HAP-1 (cell line): ENCODE measurements around the gene MRAS.
"Not testable (repeated sequence)": the region's sequence is repeated elsewhere in the genome, so short reads cannot be mapped to it uniquely, and the experiment has no call there.

Experiments
- DNase-seq, 2 experiments: peaks; one replicate each; pipeline ENCODE4 v3.0.0-alpha.2; 2016 to 2020; ENCODE audit warnings: low spot score in 2 of 2
- H3K27me3 ChIP-seq: fragments of 250-450 bp; sonication (Bioruptor Pico); 2 replicates; pipeline ENCODE4 v1.5.1; 2020; ENCODE audit warnings: low read depth, mild to moderate bottlenecking, moderate library complexity
- H3K36me3 ChIP-seq: fragments of 250-450 bp; sonication (Bioruptor Pico); replicated peaks from 2 replicates; pipeline ENCODE4 v1.5.1; 2020; ENCODE audit warnings: mild to moderate bottlenecking
- H3K4me1 ChIP-seq: fragments of 250-450 bp; sonication (Bioruptor Pico); 2 replicates; pipeline ENCODE4 v1.5.1; 2020; ENCODE audit warnings: mild to moderate bottlenecking
- H3K4me3 ChIP-seq: fragments of 250-450 bp; sonication (Bioruptor Pico); 2 replicates; pipeline ENCODE4 v1.5.1; 2020; ENCODE audit warnings: mild to moderate bottlenecking, moderate library complexity
- H3K9me3 ChIP-seq: fragments of 250-450 bp; sonication (Bioruptor Pico); 2 replicates; pipeline ENCODE4 v1.5.1; 2020; ENCODE audit warnings: mild to moderate bottlenecking, moderate library complexity
- in situ Hi-C: fragments of 300-500 bp; cut with MboI; formaldehyde crosslinking; loops from 3 replicates; pipeline ENCODE4 v1.14.3; 2020; ENCODE audit warnings: low sequenced_read_pairs, inconsistent platforms, mixed read lengths

MRAS gene

DNA sequence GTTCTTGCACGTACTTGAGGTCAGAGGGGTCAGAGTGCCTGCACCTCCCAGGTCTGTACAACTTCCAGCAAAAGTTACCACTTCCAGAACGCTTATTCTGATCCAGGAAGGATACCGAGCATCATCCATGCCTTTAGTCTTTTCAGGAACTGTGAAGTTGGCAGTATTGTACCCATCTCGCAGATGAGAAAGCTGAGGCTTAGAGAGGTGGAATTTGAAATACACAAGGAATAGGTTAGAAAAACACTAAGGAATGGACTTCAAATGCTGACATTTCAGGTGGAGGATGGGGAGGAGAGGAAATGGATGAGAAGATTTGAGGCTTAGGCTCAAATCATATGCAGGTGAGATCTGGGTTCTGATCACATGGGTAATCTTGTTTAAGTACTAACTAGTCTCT lies 97.3 kb downstream of the MRAS start:
- no peaks in the 10 kb centered on the region for H3K36me3 ChIP-seq
- H3K9me3 ChIP-seq = no peaks in the 10 kb centered on the region
- no peaks in the 10 kb centered on the region for H3K27me3 ChIP-seq
- H3K4me1 ChIP-seq = no peaks in the 10 kb centered on the region
- DNase-seq = no peak
- H3K4me3 ChIP-seq = no peak overlapping the region
- in situ Hi-C loops = no loop called here

DNA sequence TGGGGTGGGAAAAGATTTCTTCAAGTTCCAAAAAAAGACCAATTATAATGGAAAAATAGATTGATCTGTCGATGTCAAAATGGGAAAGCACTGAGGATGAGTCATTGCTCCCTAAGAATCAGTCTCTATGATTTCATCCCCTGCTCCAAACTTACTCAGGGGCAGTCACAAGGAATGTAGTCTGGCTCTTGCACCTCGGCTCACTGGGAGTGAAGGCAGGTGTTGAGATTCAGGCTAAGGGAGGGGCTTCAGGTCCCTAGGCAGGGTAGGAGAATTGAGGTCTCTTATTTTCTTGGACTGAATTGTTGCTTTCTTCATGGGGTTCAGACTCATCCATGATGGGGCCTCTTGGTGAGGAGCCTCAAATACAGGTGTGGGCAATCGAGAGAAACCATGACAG lies 100.3 kb downstream of the MRAS start:
- Histone ChIP-seq H3K4me1 (no peaks in the 10 kb centered on the region), H3K36me3 (no peaks in the 10 kb centered on the region), H3K9me3 (no peaks in the 10 kb centered on the region), H3K4me3 (no peak overlapping the region), H3K27me3 (no peaks in the 10 kb centered on the region)
- in situ Hi-C loops = no loop called here
- no peak for DNase-seq

DNA sequence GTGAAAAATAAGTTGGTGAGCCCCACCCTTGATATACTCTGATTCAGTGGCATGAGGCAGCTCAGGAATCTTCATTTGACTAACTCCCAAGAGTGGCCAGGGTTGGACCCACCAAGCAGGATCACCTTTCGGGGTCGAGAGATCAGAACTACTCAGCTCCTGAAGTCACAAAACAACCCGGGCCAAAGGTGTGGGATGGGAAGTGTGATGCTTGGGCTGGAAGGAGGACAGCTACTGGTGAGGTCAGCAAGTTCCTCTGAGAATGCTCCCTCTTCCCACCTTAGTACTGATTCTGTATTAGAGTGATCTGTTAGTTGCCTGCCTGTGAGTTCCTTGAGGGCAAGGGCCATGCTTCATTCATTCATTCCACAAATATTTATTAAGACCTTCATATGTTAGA lies 101.1 kb downstream of the MRAS start:
- H3K36me3 ChIP-seq = no peaks in the 10 kb centered on the region
- in situ Hi-C loops = no loop called here
- no peak overlapping the region for H3K4me3 ChIP-seq
- no peaks in the 10 kb centered on the region for H3K4me1 ChIP-seq
- no peaks in the 10 kb centered on the region for H3K27me3 ChIP-seq
- H3K9me3 ChIP-seq = no peaks in the 10 kb centered on the region
- DNase-seq = no peak

DNA sequence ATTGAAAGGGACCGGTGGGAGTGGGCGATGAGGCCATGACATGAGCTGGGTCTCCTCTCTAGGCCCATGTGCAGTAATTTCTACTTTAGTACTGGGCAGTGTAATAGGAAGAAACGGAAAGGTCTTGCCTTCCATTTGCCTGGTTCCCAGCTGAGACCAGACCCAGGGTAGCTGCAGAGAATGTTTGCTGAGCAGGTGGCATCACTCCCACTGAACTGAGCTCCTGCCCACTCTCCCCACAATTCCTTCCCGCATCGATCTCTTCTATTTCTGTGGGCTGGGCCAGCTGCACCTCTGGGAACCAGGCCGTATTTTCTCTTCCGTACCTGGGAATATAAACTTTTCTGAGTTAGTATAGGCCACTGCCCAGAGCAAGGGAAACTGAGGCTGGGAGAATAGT lies 101.8 kb downstream of the MRAS start:
- Histone ChIP-seq H3K4me3 (no peak overlapping the region), H3K9me3 (no peaks in the 10 kb centered on the region), H3K4me1 (no peaks in the 10 kb centered on the region), H3K36me3 (no peaks in the 10 kb centered on the region), H3K27me3 (no peaks in the 10 kb centered on the region)
- in situ Hi-C loops = no loop called here
- no peak for DNase-seq

DNA sequence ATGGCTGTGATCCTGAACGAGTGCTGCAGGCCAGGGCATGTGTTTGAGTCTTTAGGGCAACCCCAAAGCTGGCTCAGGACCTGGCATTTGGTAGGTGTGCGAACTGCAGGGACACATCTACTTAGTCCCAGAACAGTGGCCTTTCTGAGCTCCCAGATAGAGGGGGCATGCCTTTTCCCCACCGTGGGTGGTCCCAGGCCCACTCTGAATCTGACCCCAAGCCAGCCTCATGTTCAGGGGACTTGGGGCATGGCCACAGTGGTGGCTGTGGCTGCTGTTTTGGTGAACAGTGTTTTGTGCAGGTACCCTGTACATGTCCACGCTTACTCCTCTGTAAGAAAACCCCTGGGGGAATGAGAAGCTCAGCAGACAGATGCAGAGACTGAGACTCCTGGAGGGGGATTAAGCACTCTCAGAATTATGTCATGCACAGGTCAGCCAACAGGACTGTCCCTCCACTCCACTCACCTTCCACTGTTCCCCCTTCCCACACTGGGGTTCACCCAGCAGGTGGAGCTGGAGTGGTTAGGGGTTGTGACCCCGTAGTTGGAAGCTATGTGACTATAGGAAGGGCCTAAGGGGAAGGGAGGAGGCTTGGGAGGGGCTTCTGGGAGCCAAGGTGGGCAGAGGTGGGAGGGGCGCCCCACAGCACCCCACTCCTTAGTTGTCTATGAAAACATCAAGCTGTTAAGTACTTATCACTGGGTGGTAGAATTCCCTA lies 102.5 kb downstream of the MRAS start:
- no peak for DNase-seq
- no peaks in the 10 kb centered on the region for H3K4me1 ChIP-seq
- H3K4me3 ChIP-seq = no peak overlapping the region
- in situ Hi-C loops = no loop called here
- H3K36me3 ChIP-seq = no peaks in the 10 kb centered on the region
- no peaks in the 10 kb centered on the region for H3K9me3 ChIP-seq
- H3K27me3 ChIP-seq = no peaks in the 10 kb centered on the region

DNA sequence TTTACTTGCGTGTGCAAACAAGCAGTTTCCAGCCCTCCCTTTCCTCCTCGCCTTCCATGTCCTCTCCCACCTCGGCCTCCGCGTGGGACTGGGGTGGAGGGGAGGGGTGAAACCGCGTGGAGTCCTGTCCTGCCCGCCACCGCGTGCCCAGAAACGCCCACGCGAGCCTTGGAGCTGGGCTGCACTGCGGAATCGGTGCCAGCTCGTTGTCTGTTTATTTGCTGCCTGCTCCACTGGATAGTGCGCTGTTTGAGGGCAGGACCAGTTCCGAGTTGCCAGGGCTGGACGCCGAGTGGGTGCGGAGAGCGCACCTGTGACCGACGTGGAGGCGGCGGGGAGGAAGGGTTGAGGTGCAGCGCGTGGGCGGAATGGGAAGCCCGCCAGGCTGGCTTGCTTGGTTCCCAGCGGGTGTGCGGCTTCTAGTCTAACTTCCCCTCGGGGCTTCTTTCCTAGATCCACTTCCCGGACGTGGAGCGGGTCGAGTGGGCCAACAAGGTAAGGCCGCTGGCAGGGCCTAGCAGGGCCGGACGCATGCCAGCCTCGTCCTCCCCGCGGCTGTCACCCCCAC lies 103.3 kb downstream of the MRAS start:
- H3K4me3 ChIP-seq = no peak overlapping the region
- no peaks in the 10 kb centered on the region for H3K9me3 ChIP-seq
- H3K4me1 ChIP-seq = no peaks in the 10 kb centered on the region
- no peak for DNase-seq
- no peaks in the 10 kb centered on the region for H3K27me3 ChIP-seq
- in situ Hi-C loops = no loop called here
- H3K36me3 ChIP-seq = no peaks in the 10 kb centered on the region

DNA sequence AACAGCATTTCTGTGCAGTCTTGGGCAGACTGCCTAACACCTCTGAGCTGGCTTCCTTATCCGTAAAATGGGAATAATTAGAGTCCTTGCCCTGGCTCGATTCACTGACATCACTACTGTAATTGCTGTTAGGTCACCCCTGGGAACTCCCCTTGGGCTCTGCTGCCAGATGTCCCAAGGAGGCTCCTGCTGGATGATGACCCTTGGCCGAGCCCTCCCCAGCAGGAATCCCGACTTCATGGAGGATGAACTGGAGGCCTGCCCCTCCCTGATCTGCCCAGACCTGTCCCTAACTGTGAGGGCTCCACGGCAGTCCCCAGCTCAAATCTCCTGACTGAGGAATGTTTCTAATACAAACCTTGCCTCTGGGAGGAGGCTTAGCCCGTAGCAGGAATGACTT lies 104.1 kb downstream of the MRAS start:
- H3K9me3 ChIP-seq = no peaks in the 10 kb centered on the region
- no peak overlapping the region for H3K4me3 ChIP-seq
- in situ Hi-C loops = no loop called here
- DNase-seq = no peak
- H3K4me1 ChIP-seq = no peaks in the 10 kb centered on the region
- no peaks in the 10 kb centered on the region for H3K27me3 ChIP-seq
- H3K36me3 ChIP-seq = no peaks in the 10 kb centered on the region

DNA sequence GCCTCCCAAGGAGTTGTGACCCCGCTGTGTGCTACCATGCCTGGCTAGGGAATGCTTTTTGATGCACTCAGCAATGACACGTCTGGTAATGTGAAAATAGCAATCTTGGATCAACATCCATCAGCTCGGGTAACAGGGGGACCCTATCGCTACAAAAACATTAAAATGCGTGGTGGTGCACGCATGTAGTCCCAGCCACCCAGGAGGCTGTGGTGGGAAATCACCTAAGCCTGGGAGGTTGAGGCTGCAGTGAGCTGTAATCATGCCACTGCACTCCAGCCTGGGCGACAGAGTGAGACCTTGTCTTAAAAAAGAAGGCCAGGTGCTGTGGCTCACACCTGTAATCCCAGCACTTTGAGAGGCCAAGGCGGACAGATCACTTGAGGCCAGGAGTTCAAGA lies 105.6 kb downstream of the MRAS start:
- H3K27me3 ChIP-seq, H3K4me1 ChIP-seq, H3K9me3 ChIP-seq, DNase-seq, H3K36me3 ChIP-seq, in situ Hi-C loops, H3K4me3 ChIP-seq: not testable (repeated sequence)
